Measurements from ENCODE around the gene ZNF780A.
"Not testable (repeated sequence)": the region's sequence is repeated elsewhere in the genome, so short reads cannot be mapped to it uniquely, and the experiment has no call there.

The ZNF780A gene

DNA sequence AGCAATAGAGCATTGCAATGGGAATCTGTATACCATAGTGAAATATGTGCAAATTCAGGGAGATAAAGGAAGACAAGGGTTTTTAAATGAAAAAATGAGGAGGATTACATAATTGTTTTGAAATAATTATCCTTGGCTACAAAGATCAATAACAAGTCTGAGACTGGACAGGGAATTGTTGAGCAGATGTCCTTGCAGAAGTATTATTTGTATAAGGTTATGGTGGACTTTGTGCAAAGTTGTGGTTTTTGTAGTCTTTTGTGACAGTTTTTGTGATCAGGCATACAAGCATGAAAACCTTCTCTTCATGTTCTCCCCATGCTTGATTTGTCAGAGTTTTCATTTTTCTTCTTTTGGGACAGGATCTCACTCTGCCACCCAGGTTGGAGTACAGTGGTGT lies 25.3 kb upstream of the ZNF780A start:
- H3K36me3 ChIP-seq (ENCODE audit: control insufficient read depth in 2 of 2, insufficient read depth in 2 of 2, low read length in 2 of 2): no peaks in the 10 kb centered on the region
- H3K9me3 ChIP-seq (ENCODE audit: control insufficient read depth in 2 of 2, low read length in 2 of 2): no peaks in the 10 kb centered on the region
- H3K4me1 ChIP-seq (ENCODE audit: control insufficient read depth in 2 of 2, insufficient read depth in 2 of 2, low read length in 2 of 2): no peaks in the 10 kb centered on the region
- no peaks in the 10 kb centered on the region for H3K27me3 ChIP-seq (ENCODE audit: control insufficient read depth in 2 of 2, insufficient read depth in 2 of 2, low read length in 2 of 2)
- no peak overlapping the region for H3K27ac ChIP-seq (ENCODE audit: low read depth in 2 of 2, low read length in 2 of 2)
- H3K9ac ChIP-seq (ENCODE audit: low read depth in 1 of 2, low read length in 2 of 2): no peak overlapping the region
- H3K4me3 ChIP-seq (ENCODE audit: low read length in 2 of 2): no peak overlapping the region

DNA sequence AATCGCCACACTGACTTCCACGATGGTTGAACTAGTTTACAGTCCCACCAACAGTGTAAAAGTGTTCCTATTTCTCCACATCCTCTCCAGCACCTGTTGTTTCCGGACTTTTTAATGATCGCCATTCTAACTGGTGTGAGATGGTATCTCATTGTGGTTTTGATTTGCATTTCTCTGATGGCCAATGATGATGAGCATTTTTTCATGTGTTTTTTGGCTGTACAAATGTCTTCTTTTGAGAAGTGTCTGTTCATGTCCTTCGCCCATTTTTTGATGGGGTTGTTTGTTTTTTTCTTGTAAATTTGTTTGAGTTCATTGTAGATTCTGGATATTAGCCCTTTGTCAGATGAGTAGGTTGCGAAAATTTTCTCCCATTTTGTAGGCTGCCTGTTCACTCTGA lies 23.4 kb upstream of the ZNF780A start:
- H3K36me3 ChIP-seq (ENCODE audit: control insufficient read depth in 2 of 2, insufficient read depth in 2 of 2, low read length in 2 of 2); H3K9ac ChIP-seq (ENCODE audit: low read depth in 1 of 2, low read length in 2 of 2); H3K27me3 ChIP-seq (ENCODE audit: control insufficient read depth in 2 of 2, insufficient read depth in 2 of 2, low read length in 2 of 2); H3K9me3 ChIP-seq (ENCODE audit: control insufficient read depth in 2 of 2, low read length in 2 of 2); H3K4me3 ChIP-seq (ENCODE audit: low read length in 2 of 2); H3K27ac ChIP-seq (ENCODE audit: low read depth in 2 of 2, low read length in 2 of 2); H3K4me1 ChIP-seq (ENCODE audit: control insufficient read depth in 2 of 2, insufficient read depth in 2 of 2, low read length in 2 of 2): not testable (repeated sequence)

DNA sequence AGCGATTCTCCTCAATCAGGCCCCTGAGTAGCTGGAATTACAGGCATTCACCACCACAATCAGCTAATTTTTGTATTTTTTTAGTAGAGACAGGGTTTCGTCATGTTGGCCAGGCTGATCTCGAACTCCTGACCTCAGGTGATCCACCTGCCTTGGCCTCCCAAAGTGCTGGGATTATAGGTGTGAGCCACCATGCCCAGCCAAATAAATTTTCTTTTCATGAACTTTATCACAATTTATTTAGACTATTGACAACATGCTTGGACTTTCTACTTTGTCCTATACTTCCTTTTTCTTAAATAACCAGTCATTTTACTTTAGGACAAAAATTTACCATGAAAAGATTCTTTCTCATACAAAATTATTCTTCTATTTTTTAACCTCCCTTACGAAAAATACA lies 21.5 kb upstream of the ZNF780A start:
- not testable (repeated sequence) for H3K36me3 ChIP-seq (ENCODE audit: control insufficient read depth in 2 of 2, insufficient read depth in 2 of 2, low read length in 2 of 2); H3K9me3 ChIP-seq (ENCODE audit: control insufficient read depth in 2 of 2, low read length in 2 of 2); H3K4me1 ChIP-seq (ENCODE audit: control insufficient read depth in 2 of 2, insufficient read depth in 2 of 2, low read length in 2 of 2); H3K4me3 ChIP-seq (ENCODE audit: low read length in 2 of 2); H3K27ac ChIP-seq (ENCODE audit: low read depth in 2 of 2, low read length in 2 of 2); H3K27me3 ChIP-seq (ENCODE audit: control insufficient read depth in 2 of 2, insufficient read depth in 2 of 2, low read length in 2 of 2); H3K9ac ChIP-seq (ENCODE audit: low read depth in 1 of 2, low read length in 2 of 2)

DNA sequence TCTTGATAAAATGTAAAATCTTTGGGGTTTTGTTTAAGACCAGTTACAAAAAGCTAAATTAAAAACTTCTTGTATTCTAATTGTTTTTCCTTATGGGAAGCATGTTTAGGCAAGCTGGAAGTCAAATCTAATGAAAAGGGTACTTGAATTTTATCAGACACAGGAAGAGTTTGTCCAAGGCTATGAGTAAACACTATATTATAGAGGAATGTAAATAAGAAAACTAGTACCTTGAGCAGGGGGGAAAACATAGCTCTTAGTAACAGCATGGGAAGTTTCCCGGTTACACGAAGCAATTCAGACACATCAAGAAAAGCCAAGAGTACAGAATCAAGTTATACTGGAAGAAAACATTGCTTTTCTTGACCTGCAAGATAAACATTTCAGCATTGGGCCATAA lies 19.8 kb upstream of the ZNF780A start:
- no peaks in the 10 kb centered on the region for H3K36me3 ChIP-seq (ENCODE audit: control insufficient read depth in 2 of 2, insufficient read depth in 2 of 2, low read length in 2 of 2)
- H3K27ac ChIP-seq (ENCODE audit: low read depth in 2 of 2, low read length in 2 of 2): no peak overlapping the region
- H3K9ac ChIP-seq (ENCODE audit: low read depth in 1 of 2, low read length in 2 of 2): no peak overlapping the region
- H3K27me3 ChIP-seq (ENCODE audit: control insufficient read depth in 2 of 2, insufficient read depth in 2 of 2, low read length in 2 of 2): no peaks in the 10 kb centered on the region
- no peak overlapping the region for H3K4me3 ChIP-seq (ENCODE audit: low read length in 2 of 2)
- no peaks in the 10 kb centered on the region for H3K4me1 ChIP-seq (ENCODE audit: control insufficient read depth in 2 of 2, insufficient read depth in 2 of 2, low read length in 2 of 2)
- H3K9me3 ChIP-seq (ENCODE audit: control insufficient read depth in 2 of 2, low read length in 2 of 2): no peaks in the 10 kb centered on the region

DNA sequence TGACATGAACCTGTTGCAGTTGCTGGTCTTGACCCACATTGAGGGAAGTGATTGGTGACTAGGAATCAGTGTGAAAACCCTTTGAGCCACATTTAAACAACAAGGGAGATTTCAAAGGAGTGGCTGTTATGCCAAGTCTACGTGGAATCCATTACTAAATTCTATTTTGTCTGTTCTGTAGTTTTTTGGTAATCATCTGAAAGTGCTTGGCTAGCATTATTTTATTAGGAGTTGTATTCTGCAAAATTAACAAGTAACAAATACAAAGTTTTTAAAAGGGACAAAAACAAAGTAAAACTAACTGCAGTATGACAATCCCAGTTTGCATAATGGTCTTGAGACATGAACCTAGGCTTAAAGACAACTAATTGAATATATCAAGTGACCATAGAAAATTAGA lies 14.0 kb upstream of the ZNF780A start:
- H3K27me3 ChIP-seq (ENCODE audit: control insufficient read depth in 2 of 2, insufficient read depth in 2 of 2, low read length in 2 of 2): peaks cover 0 to 3% of the 10 kb centered on the region in 2 donors
- no peaks in the 10 kb centered on the region for H3K36me3 ChIP-seq (ENCODE audit: control insufficient read depth in 2 of 2, insufficient read depth in 2 of 2, low read length in 2 of 2)
- no peak overlapping the region for H3K4me3 ChIP-seq (ENCODE audit: low read length in 2 of 2)
- no peak overlapping the region for H3K9ac ChIP-seq (ENCODE audit: low read depth in 1 of 2, low read length in 2 of 2)
- no peak overlapping the region for H3K27ac ChIP-seq (ENCODE audit: low read depth in 2 of 2, low read length in 2 of 2)
- H3K9me3 ChIP-seq (ENCODE audit: control insufficient read depth in 2 of 2, low read length in 2 of 2): no peaks in the 10 kb centered on the region
- no peaks in the 10 kb centered on the region for H3K4me1 ChIP-seq (ENCODE audit: control insufficient read depth in 2 of 2, insufficient read depth in 2 of 2, low read length in 2 of 2)

DNA sequence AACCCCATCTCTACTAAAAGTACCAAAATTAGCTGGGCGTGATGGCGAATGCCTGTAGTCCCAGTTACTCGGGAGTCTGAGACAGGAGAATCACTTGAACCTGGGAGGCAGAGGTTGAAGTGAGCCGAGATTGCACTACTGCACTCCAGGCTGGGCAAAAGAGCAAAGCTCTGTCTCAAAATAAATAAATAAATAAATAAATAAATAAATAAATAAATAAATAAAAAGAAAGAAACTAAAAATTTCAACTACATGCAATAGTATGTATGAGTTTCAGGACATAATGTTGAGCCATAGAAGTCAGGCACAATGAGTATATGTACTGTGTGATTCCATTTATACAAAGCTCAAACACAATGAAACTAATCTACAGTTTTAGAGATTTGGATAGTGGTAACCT lies 12.9 kb upstream of the ZNF780A start:
- no peaks in the 10 kb centered on the region for H3K4me1 ChIP-seq (ENCODE audit: control insufficient read depth in 2 of 2, insufficient read depth in 2 of 2, low read length in 2 of 2)
- no peaks in the 10 kb centered on the region for H3K36me3 ChIP-seq (ENCODE audit: control insufficient read depth in 2 of 2, insufficient read depth in 2 of 2, low read length in 2 of 2)
- no peak overlapping the region for H3K27ac ChIP-seq (ENCODE audit: low read depth in 2 of 2, low read length in 2 of 2)
- no peak overlapping the region for H3K4me3 ChIP-seq (ENCODE audit: low read length in 2 of 2)
- no peaks in the 10 kb centered on the region for H3K9me3 ChIP-seq (ENCODE audit: control insufficient read depth in 2 of 2, low read length in 2 of 2)
- peaks cover 0 to 3% of the 10 kb centered on the region in 2 donors for H3K27me3 ChIP-seq (ENCODE audit: control insufficient read depth in 2 of 2, insufficient read depth in 2 of 2, low read length in 2 of 2)
- H3K9ac ChIP-seq (ENCODE audit: low read depth in 1 of 2, low read length in 2 of 2): no peak overlapping the region

DNA sequence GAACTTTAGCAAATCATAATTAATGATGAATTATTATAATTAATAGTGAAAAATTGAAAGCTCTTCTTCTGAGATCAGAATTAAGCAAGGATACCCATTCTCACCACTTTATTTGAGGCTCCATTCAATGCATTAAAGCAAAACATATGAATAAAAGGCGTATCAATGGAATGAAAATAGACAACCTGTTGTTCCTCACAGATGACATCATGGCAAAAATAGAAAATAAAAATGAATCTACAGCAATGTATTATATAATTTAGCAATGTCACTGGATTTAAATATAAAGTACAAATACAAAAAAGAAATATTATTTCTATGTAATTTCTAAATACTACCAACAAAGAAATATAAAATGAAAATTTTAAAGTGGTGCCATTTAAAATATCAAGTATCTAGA lies 11.1 kb upstream of the ZNF780A start:
- Histone ChIP-seq H3K27ac (ENCODE audit: low read depth in 2 of 2, low read length in 2 of 2) (no peak overlapping the region), H3K4me1 (ENCODE audit: control insufficient read depth in 2 of 2, insufficient read depth in 2 of 2, low read length in 2 of 2) (no peaks in the 10 kb centered on the region), H3K9ac (ENCODE audit: low read depth in 1 of 2, low read length in 2 of 2) (no peak overlapping the region), H3K4me3 (ENCODE audit: low read length in 2 of 2) (no peak overlapping the region), H3K27me3 (ENCODE audit: control insufficient read depth in 2 of 2, insufficient read depth in 2 of 2, low read length in 2 of 2) (peaks cover 0 to 3% of the 10 kb centered on the region in 2 donors), H3K9me3 (ENCODE audit: control insufficient read depth in 2 of 2, low read length in 2 of 2) (no peaks in the 10 kb centered on the region), H3K36me3 (ENCODE audit: control insufficient read depth in 2 of 2, insufficient read depth in 2 of 2, low read length in 2 of 2) (no peaks in the 10 kb centered on the region)

DNA sequence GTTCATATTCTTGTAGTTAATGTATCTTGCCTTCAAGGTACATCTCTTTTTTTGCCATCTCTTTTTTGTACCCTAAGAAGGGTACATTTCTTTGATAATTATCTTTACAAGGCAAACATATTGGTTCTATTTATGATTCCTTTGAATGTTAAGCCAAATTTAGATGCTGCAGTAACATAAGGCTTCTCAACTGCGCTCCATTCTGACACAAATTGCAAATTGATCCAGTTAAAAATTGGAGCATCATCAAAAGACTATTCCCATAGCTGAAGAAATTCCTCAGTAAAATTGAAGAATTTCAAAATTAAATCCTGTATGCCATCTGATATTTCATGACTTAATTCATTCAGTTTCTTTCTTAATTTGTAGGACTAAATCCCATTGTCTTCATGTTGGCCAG lies 2.7 kb upstream of the ZNF780A start:
- no peaks in the 10 kb centered on the region for H3K9me3 ChIP-seq (ENCODE audit: control insufficient read depth in 2 of 2, low read length in 2 of 2)
- H3K36me3 ChIP-seq (ENCODE audit: control insufficient read depth in 2 of 2, insufficient read depth in 2 of 2, low read length in 2 of 2): no peaks in the 10 kb centered on the region
- H3K27me3 ChIP-seq (ENCODE audit: control insufficient read depth in 2 of 2, insufficient read depth in 2 of 2, low read length in 2 of 2): peaks cover 0 to 5% of the 10 kb centered on the region in 2 donors
- no peak overlapping the region for H3K4me3 ChIP-seq (ENCODE audit: low read length in 2 of 2)
- H3K4me1 ChIP-seq (ENCODE audit: control insufficient read depth in 2 of 2, insufficient read depth in 2 of 2, low read length in 2 of 2): peaks cover 4% of the 10 kb centered on the region in 2 donors
- H3K27ac ChIP-seq (ENCODE audit: low read depth in 2 of 2, low read length in 2 of 2): no peak overlapping the region
- H3K9ac ChIP-seq (ENCODE audit: low read depth in 1 of 2, low read length in 2 of 2): no peak overlapping the region

DNA sequence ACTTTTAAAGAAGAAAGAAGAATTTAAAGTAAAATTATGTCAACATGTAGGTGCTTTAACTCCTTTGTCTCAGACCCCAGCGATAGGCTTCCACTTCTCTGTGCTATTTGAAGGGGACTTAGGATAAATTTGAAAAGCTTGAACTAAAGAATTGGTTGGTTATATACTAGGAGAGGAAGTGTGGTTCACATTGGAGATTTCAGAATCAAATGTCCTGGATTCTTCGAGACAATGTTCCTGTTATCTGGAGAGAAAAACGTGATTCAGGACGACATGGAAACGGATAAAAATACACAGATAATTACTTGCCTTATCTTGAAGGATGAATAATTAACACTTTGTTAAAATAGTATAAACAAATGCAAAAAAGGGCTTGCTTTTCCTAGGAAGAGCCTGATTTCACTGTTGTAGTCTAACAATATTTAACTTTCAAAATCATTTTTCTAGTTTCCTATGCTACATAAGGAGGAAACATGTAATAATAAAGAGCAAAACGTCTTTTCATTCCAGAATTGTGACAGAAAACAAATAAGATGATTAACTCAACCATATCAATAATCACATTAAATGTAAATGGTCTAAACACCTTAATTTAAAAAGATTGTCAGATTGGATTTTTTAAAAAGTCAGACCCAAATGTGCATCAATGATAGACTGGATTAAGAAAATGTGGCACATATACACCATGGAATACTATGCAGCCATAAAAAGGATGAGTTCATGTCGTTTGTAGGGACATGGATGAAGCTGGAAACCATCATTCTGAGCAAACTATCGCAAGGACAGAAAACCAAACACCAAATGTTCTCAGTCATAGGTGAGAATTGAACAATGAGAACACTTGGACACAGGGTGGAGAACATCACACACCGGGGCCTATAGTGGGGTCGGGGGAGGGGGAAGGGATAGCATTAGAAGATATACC lies 724 bp upstream of the ZNF780A start:
- H3K4me3 ChIP-seq (ENCODE audit: low read length in 2 of 2): peak overlapping the region; percentile 93 to 99
- H3K27me3 ChIP-seq (ENCODE audit: control insufficient read depth in 2 of 2, insufficient read depth in 2 of 2, low read length in 2 of 2): peaks cover 0 to 5% of the 10 kb centered on the region in 2 donors
- no peaks in the 10 kb centered on the region for H3K36me3 ChIP-seq (ENCODE audit: control insufficient read depth in 2 of 2, insufficient read depth in 2 of 2, low read length in 2 of 2)
- peaks cover 4% of the 10 kb centered on the region in 2 donors for H3K4me1 ChIP-seq (ENCODE audit: control insufficient read depth in 2 of 2, insufficient read depth in 2 of 2, low read length in 2 of 2)
- H3K9ac ChIP-seq (ENCODE audit: low read depth in 1 of 2, low read length in 2 of 2): peak overlapping the region; percentile 89 to 97
- no peaks in the 10 kb centered on the region for H3K9me3 ChIP-seq (ENCODE audit: control insufficient read depth in 2 of 2, low read length in 2 of 2)
- H3K27ac ChIP-seq (ENCODE audit: low read depth in 2 of 2, low read length in 2 of 2): peak overlapping the region; percentile 82 to 94

DNA sequence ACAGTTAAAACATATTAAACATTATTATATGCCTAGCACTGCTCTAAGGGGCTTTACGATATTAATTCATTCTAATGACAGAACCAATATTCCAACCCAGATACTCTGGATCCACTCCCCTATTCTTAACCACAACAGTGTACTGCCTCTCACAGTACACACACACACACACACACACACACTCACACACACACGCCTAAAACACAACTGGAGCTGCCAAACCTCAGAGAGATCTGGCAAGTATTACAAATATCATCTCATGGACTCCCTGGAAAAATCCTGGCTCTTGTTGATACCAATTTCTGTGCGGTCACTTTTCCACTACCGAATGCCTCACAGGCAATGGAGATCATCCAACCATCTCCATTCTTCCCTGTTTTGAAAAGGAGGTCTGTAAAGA lies 1.3 kb downstream of the ZNF780A start:
- Histone ChIP-seq H3K9me3 (ENCODE audit: control insufficient read depth in 2 of 2, low read length in 2 of 2) (no peaks in the 10 kb centered on the region), H3K4me3 (ENCODE audit: low read length in 2 of 2) (peak overlapping the region in 1 of 2 donors; percentile 99), H3K9ac (ENCODE audit: low read depth in 1 of 2, low read length in 2 of 2) (no peak overlapping the region), H3K27ac (ENCODE audit: low read depth in 2 of 2, low read length in 2 of 2) (no peak overlapping the region), H3K36me3 (ENCODE audit: control insufficient read depth in 2 of 2, insufficient read depth in 2 of 2, low read length in 2 of 2) (peaks cover 0 to under 1% of the 10 kb centered on the region in 2 donors), H3K27me3 (ENCODE audit: control insufficient read depth in 2 of 2, insufficient read depth in 2 of 2, low read length in 2 of 2) (no peaks in the 10 kb centered on the region), H3K4me1 (ENCODE audit: control insufficient read depth in 2 of 2, insufficient read depth in 2 of 2, low read length in 2 of 2) (peaks cover 4% of the 10 kb centered on the region in 2 donors)
